Panc1 (cell line): Measurements from ENCODE around the gene KIF23. TPM values are rescaled to one million over a fixed set of nuclear protein-coding genes. Genes with fewer than 3 reads are reported as not detected.

Experiments
- ATAC-seq: fragments of 200-7000 bp; cut with Tn5 transposase; 2 replicates; pipeline ENCODE4 v1.9.1; 2020; ENCODE audit warnings: mild to moderate bottlenecking, moderate library complexity
- Bru-seq: library from RNA; stranded (reverse); fragments of 400-500 nt; gene quantifications from one replicate; lab custom pipeline; 2021; lab: Mats Ljungman, UMichigan
- BruChase-seq, 2 experiments: library from RNA; stranded (reverse); fragments of 400-500 nt; gene quantifications; one replicate each; lab custom pipeline; 2021; lab: Mats Ljungman, UMichigan
- BruUV-seq: library from RNA; stranded (reverse); fragments of 400-500 nt; replicated peaks from 2 replicates; lab custom pipeline; 2021; lab: Mats Ljungman, UMichigan
- CTCF ChIA-PET: fragments of 300-600 bp; sonication (Branson Sonifier 250); formaldehyde crosslinking; loops from one replicate; lab custom pipeline; 2022; ENCODE audit warnings: antibody characterized with exemption; lab: Charles Lee
- POLR2A ChIA-PET: fragments of 300-600 bp; sonication (Branson Sonifier 250); formaldehyde crosslinking; loops from one replicate; lab custom pipeline; 2022; ENCODE audit warnings: antibody characterized with exemption; lab: Charles Lee
- DNase-seq: peaks from one replicate; pipeline ENCODE4 v3.0.0-alpha.2; 2010; ENCODE audit warnings: low read depth, low spot score
- H3K27ac ChIP-seq: 2 replicates; pipeline ENCODE4 v1.5.1; 2011; ENCODE audit warnings: mild to moderate bottlenecking, low read length, inconsistent platforms
- H3K27me3 ChIP-seq: fragments of 200-500 bp; sonication (Bioruptor generic); 2 replicates; pipeline ENCODE4 v1.6.0; 2014; ENCODE audit warnings: low read length, inconsistent platforms; ENCODE audit not compliant: control insufficient read depth, insufficient read depth
- H3K36me3 ChIP-seq: fragments of 200-500 bp; sonication (Bioruptor generic); 2 replicates; pipeline ENCODE4 v1.5.1; 2014; ENCODE audit warnings: inconsistent platforms, mild to moderate bottlenecking, low read length, moderate library complexity; ENCODE audit not compliant: control insufficient read depth, insufficient read depth
- H3K4me1 ChIP-seq: 2 replicates; pipeline ENCODE4 v1.5.1; 2011; ENCODE audit warnings: inconsistent platforms, mild to moderate bottlenecking, low read length, moderate library complexity; ENCODE audit not compliant: control insufficient read depth, insufficient read depth
- H3K4me3 ChIP-seq, 2 experiments: 2 replicates each; pipeline ENCODE4 v1.5.1; 2011 to 2012; ENCODE audit warnings: low read depth in 2 of 2, low read length in 2 of 2, mild to moderate bottlenecking in 2 of 2, inconsistent platforms in 1 of 2, moderate library complexity in 1 of 2
- H3K9me3 ChIP-seq: fragments of 200-500 bp; sonication (Bioruptor generic); 2 replicates; pipeline ENCODE4 v1.5.1; 2014; ENCODE audit warnings: low read depth, mild to moderate bottlenecking, inconsistent platforms, low read length, moderate library complexity; ENCODE audit not compliant: control insufficient read depth, insufficient read depth
- POLR2AphosphoS5 ChIP-seq: IDR thresholded peaks from 2 replicates; pipeline ENCODE4 v1.6.1; 2012; ENCODE audit warnings: mild to moderate bottlenecking, low read depth, low read length, moderate library complexity
- REST ChIP-seq, 2 experiments: IDR thresholded peaks; 2 replicates each; pipeline ENCODE4 v1.6.1; 2011 to 2012; ENCODE audit warnings: low read depth in 2 of 2, control low read depth in 1 of 2, low read length in 1 of 2, mild to moderate bottlenecking in 1 of 2, moderate library complexity in 1 of 2; ENCODE audit not compliant: insufficient read depth in 1 of 2
- SIN3A ChIP-seq: IDR thresholded peaks from 2 replicates; pipeline ENCODE4 v1.6.1; 2012; ENCODE audit warnings: low read depth, mild to moderate bottlenecking, low read length, moderate library complexity, borderline replicate concordance; ENCODE audit not compliant: insufficient read depth
- TCF7L2 ChIP-seq: IDR thresholded peaks from 2 replicates; pipeline ENCODE4 v1.6.1; 2011; ENCODE audit warnings: mild to moderate bottlenecking, low read depth, low read length, inconsistent platforms
- in situ Hi-C: cut with HindIII; loops from 2 replicates; pipeline ENCODE4 v1.10.0; 2016; ENCODE audit warnings: low sequenced_read_pairs, low pct_unique_long_range_greater_than_20kb
- intact Hi-C: fragments of 100-400 bp; cut with micrococcal nuclease; formaldehyde crosslinking; loops from one replicate; pipeline ENCODE4 v1.10.0; 2022; ENCODE audit not compliant: unreplicated experiment
- long read RNA-seq: library from polyadenylated mRNA; unstranded; transcript quantifications from one replicate; pipeline ENCODE4 v2.0.0, GENCODE V29; 2021; ENCODE audit not compliant: unreplicated experiment
- polyA plus RNA-seq: library from polyadenylated mRNA; unstranded; fragments of >200 nt; gene quantifications from one replicate; pipeline ENCODE4 v1.2.1, GENCODE V29; 2012; ENCODE audit warnings: missing spikeins; ENCODE audit not compliant: insufficient read length
- total RNA-seq: library from RNA; stranded (reverse); gene quantifications from one replicate; pipeline ENCODE4 v1.2.1, GENCODE V29; 2021; ENCODE audit not compliant: unreplicated experiment
- TF ChIP-seq, protein P1 (sequence below): fragments of 450-650 bp; IDR thresholded peaks from 2 replicates; pipeline ENCODE4 v1.5.1; 2017; ENCODE audit warnings: mild to moderate bottlenecking

The KIF23 gene
- total RNA-seq: 82.5 TPM
- 34.5 TPM for polyA plus RNA-seq
- Bru-seq, nascent RNA: percentile 96 among the genes with signal in this experiment
- BruChase-seq, experiment 1, labeled RNA remaining after a 2-hour chase: percentile 94 among the genes with signal in this experiment
- BruChase-seq, experiment 2, labeled RNA remaining after a 6-hour chase: percentile 95 among the genes with signal in this experiment
- long read RNA-seq, transcript KIF23-202 (22 exons, 3,351 nt): major isoform, 68 of 212 reads
- long read RNA-seq, transcript KIF23-201 (23 exons, 3,723 nt): minor isoform, 6 of 212 reads
- long read RNA-seq, partial matches to known transcripts: 33 of 212 reads
- long read RNA-seq, other reads (novel, unspliced or antisense): 103 of 212 reads

DNA sequence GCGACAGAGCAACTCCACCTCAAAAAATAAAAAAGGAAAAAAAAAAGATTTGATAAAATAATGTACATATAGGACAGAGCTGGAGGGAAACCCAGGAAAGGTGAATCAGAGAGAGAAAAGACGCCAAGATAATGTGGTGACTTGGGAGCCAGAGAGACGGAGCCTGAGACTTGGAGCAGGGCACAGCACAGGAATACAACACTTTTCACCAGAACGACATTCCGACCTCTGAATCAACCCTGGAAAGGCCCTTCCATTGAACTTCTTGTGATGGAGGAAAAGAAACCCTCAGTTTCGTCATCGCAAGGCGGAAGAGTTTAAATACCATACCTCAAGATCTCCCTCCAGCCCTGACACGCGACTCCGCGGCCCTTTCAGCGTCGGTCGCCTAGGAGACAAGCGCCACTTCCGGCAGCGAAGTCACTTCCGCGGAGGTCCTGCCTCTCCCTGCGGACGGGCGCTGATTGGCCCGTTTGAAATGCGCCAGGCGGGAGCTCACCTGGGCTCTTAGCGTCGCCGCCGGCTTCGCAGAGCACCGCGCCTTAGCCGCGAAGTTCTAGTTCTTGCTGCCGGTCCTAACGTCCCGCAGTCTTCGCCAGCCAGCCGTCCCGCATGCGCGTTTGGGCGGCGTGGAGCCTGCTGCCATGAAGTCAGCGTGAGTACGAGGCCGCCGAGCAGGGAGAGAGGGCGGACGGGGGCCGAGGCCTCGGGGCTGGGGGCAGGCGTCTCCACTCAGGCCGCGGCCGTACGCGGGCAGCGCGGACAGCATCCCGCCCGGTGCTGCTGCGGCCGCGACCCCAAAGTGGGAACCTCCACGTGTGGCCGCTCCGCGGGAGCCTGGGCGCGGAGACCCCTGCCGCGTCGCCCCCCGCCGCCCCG is at the start of gene KIF23:
Gene KIF23 (plus strand): TSS at position 528 of the 879 bp plus-strand sequence. CDS start 117 bp downstream, at position 645.
- ChIA-PET POLR2A (interaction anchor here (0.6 to 0.9 kb wide), 4 partner anchors 14 to 253 kb away, joined by 3 to 11 read pairs (median 4); partner anchors contain the start of gene GLCE), CTCF (no interaction called here)
- Histone ChIP-seq H3K36me3 (peaks cover 24% of the 10 kb centered on the region), H3K27me3 (no peaks in the 10 kb centered on the region), H3K4me1 (peaks cover 22% of the 10 kb centered on the region; the same call in 1 of the 2 replicates), H3K27ac (peak within 1 kb of the TSS; percentile 96), H3K9me3 (no peaks in the 10 kb centered on the region), H3K4me3 (peak within 1 kb of the TSS; percentile 65 to 84)
- peak; percentile 98 for ATAC-seq
- TSS peak; percentile 87 for BruUV-seq
- DNase-seq: peak; percentile 75
- in situ Hi-C loops (no loop called here), intact Hi-C loops (loop anchor here (5.0 kb wide), 1 partner anchor 357 kb away; no protein-coding TSS in a partner anchor)
- TF ChIP-seq, protein P1, sequence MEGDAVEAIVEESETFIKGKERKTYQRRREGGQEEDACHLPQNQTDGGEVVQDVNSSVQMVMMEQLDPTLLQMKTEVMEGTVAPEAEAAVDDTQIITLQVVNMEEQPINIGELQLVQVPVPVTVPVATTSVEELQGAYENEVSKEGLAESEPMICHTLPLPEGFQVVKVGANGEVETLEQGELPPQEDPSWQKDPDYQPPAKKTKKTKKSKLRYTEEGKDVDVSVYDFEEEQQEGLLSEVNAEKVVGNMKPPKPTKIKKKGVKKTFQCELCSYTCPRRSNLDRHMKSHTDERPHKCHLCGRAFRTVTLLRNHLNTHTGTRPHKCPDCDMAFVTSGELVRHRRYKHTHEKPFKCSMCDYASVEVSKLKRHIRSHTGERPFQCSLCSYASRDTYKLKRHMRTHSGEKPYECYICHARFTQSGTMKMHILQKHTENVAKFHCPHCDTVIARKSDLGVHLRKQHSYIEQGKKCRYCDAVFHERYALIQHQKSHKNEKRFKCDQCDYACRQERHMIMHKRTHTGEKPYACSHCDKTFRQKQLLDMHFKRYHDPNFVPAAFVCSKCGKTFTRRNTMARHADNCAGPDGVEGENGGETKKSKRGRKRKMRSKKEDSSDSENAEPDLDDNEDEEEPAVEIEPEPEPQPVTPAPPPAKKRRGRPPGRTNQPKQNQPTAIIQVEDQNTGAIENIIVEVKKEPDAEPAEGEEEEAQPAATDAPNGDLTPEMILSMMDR: no peak
- peak; percentile 98 for TF ChIP-seq SIN3A
- peak; percentile 67; the same call in 1 of the 2 replicates for TF ChIP-seq TCF7L2
- peak; percentile 89 for TF ChIP-seq POLR2AphosphoS5
- no peak for TF ChIP-seq REST (IDR thresholded peaks at IDR 0.05; ENCODE audit: insufficient read depth in 1 of 2, low read depth in 2 of 2, low read length in 1 of 2)

DNA sequence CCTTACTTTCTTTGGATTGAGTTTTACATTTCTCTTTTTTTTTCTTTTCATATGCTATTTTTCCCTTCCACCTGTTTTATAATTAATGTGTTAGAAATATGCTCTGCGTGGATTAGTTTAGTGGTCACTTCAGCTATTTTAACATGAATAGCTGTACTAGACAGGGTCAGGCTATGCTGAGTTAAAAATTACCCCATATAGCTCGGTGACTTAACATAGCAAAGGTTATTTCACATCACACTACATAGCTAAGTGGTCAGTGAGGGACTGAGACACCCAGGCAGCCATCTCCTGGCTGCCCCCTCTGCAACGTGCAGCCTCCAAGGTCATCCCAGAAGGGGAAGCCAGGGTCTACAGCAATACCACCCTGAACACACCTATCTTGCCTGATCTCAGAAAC is 46.9 kb upstream of the KIF23 start:
- Histone ChIP-seq H3K27ac (no peak overlapping the region), H3K36me3 (no peaks in the 10 kb centered on the region), H3K27me3 (no peaks in the 10 kb centered on the region), H3K9me3 (no peaks in the 10 kb centered on the region), H3K4me3 (no peak overlapping the region), H3K4me1 (no peaks in the 10 kb centered on the region)
- DNase-seq: no peak
- in situ Hi-C loops (no loop called here), intact Hi-C loops (no loop called here)
- no peak for ATAC-seq
- CTCF ChIA-PET: no interaction called here
- no peak for TF ChIP-seq POLR2AphosphoS5
- TF ChIP-seq, protein P1: no peak
- no peak for TF ChIP-seq REST (IDR thresholded peaks at IDR 0.05; ENCODE audit: insufficient read depth in 1 of 2, low read depth in 2 of 2, low read length in 1 of 2)
- TF ChIP-seq TCF7L2: no peak
- no peak for TF ChIP-seq SIN3A
- POLR2A ChIA-PET: no interaction called here
- no TSS peak for BruUV-seq
